Mononuclear cell (primary cell): ENCODE results near the gene ELFN1. TPM values are rescaled to one million over a fixed set of nuclear protein-coding genes. Genes with fewer than 3 reads are reported as not detected.

Experiments
- H3K27me3 ChIP-seq: 2 replicates; pipeline ENCODE4 v1.6.0; 2011; ENCODE audit warnings: low read length, control low read depth; ENCODE audit not compliant: insufficient read depth
- H3K4me1 ChIP-seq: 2 replicates; pipeline ENCODE4 v1.5.1; 2011; ENCODE audit warnings: mild to moderate bottlenecking, low read length, control low read depth; ENCODE audit not compliant: insufficient read depth
- H3K4me3 ChIP-seq: 2 replicates; pipeline ENCODE4 v1.5.1; 2011; ENCODE audit warnings: mild to moderate bottlenecking, low read length, moderate library complexity
- H3K9me3 ChIP-seq: 2 replicates; pipeline ENCODE4 v1.5.1; 2011; ENCODE audit warnings: low read depth, mild to moderate bottlenecking, control low read depth, low read length
- total RNA-seq: library from RNA; depleted of rRNA; stranded (reverse); fragments of >200 nt; gene quantifications from one replicate; pipeline ENCODE4 v1.2.3, GENCODE V29; 2012

Gene ELFN1
- total RNA-seq, 1 donor: under 0.01 TPM

- no peaks in the 10 kb centered on the region for H3K27me3 ChIP-seq
- H3K9me3 ChIP-seq: no peaks in the 10 kb centered on the region
- no peaks in the 10 kb centered on the region for H3K4me1 ChIP-seq
- H3K4me3 ChIP-seq: no peak overlapping the region
Measured at GRCh38 chr7:1639071-1639470, 31.0 kb upstream of the ELFN1 start.

GRCh38 chr7:1639532-1640175 lies 30.4 kb upstream of the ELFN1 start:
- H3K4me1 ChIP-seq: no peaks in the 10 kb centered on the region
- no peak overlapping the region for H3K4me3 ChIP-seq
- no peaks in the 10 kb centered on the region for H3K27me3 ChIP-seq
- H3K9me3 ChIP-seq: no peaks in the 10 kb centered on the region

DNA sequence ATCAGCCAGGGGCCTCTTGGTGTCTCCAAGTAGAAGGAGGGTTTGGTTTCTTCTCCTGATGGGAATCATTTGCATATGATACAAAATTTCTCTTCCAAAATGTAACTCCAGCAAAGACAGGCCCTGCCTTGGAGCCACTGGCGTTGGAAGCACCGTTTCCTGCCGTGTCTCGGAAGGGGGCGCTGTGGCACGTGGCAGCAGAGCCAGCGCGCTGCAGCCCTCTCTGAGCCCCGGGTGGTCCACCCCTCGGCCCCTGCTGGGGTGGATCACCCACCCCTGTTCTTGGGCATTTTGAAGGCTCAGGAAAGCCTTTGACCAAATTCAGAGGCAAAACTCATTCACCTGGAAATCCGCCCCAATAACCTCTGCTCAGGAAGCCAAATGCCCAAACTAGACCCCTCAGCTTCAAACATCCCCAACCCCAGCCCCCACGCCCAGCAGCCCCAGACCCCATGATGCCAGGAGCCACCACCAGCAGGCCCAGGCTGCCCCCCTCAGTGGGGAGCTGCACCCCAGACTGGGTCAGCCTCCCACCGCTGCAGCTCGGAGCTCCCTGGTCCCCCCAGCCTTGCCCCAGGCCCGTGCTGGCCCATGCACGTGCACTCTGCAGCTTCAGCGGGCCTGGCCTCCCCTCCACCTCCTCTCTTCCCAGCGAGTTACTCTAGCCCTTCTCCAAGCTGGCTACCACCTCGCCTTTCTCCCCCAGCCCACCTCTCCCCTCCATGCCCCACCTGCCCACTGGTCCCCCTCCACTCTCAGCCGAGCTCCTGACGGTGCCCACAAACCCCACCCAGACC lies 29.5 kb upstream of the ELFN1 start:
- no peak overlapping the region for H3K4me3 ChIP-seq
- H3K4me1 ChIP-seq: no peaks in the 10 kb centered on the region
- H3K9me3 ChIP-seq: no peaks in the 10 kb centered on the region
- H3K27me3 ChIP-seq: no peaks in the 10 kb centered on the region

- Histone ChIP-seq H3K4me1 (no peaks in the 10 kb centered on the region), H3K9me3 (no peaks in the 10 kb centered on the region)
Measured at GRCh38 chr7:1641173-1641572, 28.9 kb upstream of the ELFN1 start.

DNA sequence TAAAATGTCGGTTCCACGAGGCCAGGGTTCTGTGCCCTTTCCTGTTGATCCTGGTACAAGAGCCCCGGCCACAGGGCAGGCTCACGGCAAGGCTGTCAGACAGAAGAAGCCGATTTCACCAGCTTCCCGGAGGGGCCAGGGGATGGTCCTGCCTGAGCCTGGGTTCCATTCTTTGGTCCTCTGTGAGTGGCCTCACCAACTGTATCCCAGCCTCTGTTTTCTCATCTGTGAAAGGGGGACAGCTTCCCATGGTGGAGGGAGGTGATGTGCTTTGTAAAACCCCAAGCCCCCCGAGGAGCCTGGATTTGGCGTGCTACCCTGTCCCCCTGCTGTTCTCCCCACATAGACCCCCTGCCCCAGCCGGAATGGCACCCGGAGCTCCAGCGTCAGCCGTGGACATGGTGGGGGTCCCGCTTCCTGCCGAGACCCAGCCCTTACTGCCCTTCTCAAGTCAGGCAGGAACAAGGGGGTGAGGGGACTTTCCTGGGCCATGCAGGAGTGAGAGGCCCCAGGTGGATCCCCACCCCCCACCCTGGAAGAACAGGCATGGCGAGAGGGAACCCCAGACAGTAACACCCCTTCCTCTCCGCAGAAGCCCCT lies 28.3 kb upstream of the ELFN1 start:
- H3K4me3 ChIP-seq: no peak overlapping the region
- no peaks in the 10 kb centered on the region for H3K27me3 ChIP-seq
- H3K4me1 ChIP-seq: no peaks in the 10 kb centered on the region
- H3K9me3 ChIP-seq: no peaks in the 10 kb centered on the region

More at GRCh38 chr7:1641173-1641572, 28.9 kb upstream of the ELFN1 start:
- no peaks in the 10 kb centered on the region for H3K27me3 ChIP-seq
- no peak overlapping the region for H3K4me3 ChIP-seq

DNA sequence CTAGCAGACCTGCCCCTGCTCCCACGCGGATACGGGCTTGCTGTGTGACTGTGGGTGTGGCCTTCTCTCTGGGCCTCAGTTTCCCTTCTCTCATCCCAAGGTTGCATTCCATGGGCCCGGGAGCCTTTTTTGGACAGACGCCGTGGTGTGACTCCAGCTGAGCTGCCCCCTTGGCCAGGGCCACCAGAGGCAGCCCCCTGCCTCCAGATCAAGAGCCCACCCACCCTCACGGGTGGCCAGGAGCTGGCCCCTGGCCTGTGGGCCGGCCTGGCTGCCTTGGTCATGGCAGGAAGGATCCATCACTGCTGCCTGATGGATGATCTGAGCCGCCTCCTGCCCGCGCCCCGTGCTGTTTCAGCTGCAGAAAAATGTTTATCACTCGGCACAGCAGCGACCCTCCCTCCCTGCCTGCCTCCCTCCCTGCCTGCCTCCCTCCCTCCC lies 27.8 kb upstream of the ELFN1 start:
- Histone ChIP-seq H3K4me1 (no peaks in the 10 kb centered on the region), H3K4me3 (no peak overlapping the region), H3K9me3 (no peaks in the 10 kb centered on the region), H3K27me3 (no peaks in the 10 kb centered on the region)

GRCh38 chr7:1643270-1644092 lies 26.6 kb upstream of the ELFN1 start:
- Histone ChIP-seq H3K27me3 (no peaks in the 10 kb centered on the region), H3K4me3 (no peak overlapping the region), H3K9me3 (no peaks in the 10 kb centered on the region), H3K4me1 (no peaks in the 10 kb centered on the region)

- no peak overlapping the region for H3K4me3 ChIP-seq
- H3K4me1 ChIP-seq: no peaks in the 10 kb centered on the region
- H3K27me3 ChIP-seq: no peaks in the 10 kb centered on the region
- H3K9me3 ChIP-seq: no peaks in the 10 kb centered on the region
Measured at GRCh38 chr7:1644341-1645070, 25.6 kb upstream of the ELFN1 start.

DNA sequence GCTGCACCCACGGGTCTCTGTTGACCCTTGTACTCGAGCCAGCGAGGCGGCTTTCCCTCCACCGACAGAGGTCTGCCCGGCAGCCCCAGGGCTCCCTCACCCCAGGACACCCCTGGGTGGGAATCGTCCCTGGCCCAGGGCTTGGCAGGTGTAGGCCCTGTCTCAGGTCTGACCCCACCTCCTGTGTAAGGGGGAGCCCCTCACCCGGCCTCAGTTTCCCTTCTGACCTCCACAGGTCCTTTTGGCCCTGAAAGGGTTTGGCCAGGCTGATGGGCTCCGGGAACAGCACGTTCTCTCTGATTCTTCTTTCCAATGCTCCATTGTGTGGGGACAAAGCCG lies 25.0 kb upstream of the ELFN1 start:
- Histone ChIP-seq H3K4me1 (no peaks in the 10 kb centered on the region), H3K4me3 (no peak overlapping the region), H3K27me3 (no peaks in the 10 kb centered on the region), H3K9me3 (no peaks in the 10 kb centered on the region)

GRCh38 chr7:1645476-1645875 lies 24.6 kb upstream of the ELFN1 start:
- H3K4me3 ChIP-seq: no peak overlapping the region
- no peaks in the 10 kb centered on the region for H3K9me3 ChIP-seq
- no peaks in the 10 kb centered on the region for H3K27me3 ChIP-seq
- H3K4me1 ChIP-seq: no peaks in the 10 kb centered on the region

GRCh38 chr7:1646391-1646790 lies 23.7 kb upstream of the ELFN1 start:
- Histone ChIP-seq H3K4me1 (no peaks in the 10 kb centered on the region), H3K27me3 (no peaks in the 10 kb centered on the region), H3K4me3 (no peak overlapping the region), H3K9me3 (no peaks in the 10 kb centered on the region)

DNA sequence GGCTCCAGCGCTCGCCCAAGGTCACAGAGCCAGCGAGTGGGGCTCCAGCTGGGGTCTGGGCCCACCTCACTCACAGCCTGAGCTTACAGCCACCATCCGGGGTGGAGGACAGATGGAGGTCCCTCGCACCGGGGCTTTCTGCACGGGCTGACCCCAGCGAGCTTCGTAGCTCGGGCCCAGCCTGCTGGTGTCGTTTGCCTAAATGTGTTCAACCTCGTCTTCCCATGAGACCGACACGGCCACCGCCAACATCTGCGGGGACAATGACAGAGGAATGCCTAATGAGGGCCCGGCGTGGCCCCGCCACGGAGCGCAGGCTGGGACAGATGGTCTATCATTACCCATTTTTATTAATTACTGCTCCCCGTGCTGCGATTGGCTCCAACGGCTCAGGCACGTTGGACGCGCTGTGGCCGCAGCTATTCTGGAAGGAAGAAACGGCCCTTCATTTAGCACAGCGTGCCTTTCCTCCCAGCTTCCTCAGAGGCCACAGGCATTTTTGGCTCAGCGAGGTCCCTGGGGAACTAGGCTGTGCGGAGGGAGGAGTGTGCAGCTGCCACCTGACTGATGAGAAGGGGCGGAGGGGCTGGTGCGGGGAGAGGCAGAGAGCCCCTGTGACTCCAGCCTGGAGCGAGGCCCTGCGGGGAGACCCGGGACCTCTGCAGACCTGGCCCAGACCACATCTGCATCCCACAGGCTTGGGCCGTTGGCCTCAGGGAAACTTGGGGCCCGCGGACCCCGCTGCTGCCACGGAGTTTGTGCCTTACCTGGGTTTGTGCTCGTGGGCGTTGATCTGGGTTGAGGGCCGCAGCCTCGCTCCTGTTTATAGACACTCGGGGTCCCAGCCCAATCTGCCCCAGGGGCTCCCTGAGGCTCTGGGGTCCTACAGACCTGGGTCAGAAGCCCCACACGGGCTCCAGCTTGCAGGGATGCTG lies 22.9 kb upstream of the ELFN1 start:
- Histone ChIP-seq H3K9me3 (no peaks in the 10 kb centered on the region), H3K4me3 (no peak overlapping the region), H3K27me3 (no peaks in the 10 kb centered on the region), H3K4me1 (no peaks in the 10 kb centered on the region)

- H3K27me3 ChIP-seq: no peaks in the 10 kb centered on the region
- H3K4me3 ChIP-seq: no peak overlapping the region
- H3K4me1 ChIP-seq: no peaks in the 10 kb centered on the region
- H3K9me3 ChIP-seq: no peaks in the 10 kb centered on the region
Measured at GRCh38 chr7:1647961-1648672, 22.0 kb upstream of the ELFN1 start.
